Spleen (tissue), 11 donors: Measurements from ENCODE around the gene EZR. TPM values are rescaled to one million over a fixed set of nuclear protein-coding genes. Genes with fewer than 3 reads are reported as not detected.

Experiments
- DNase-seq: peaks from one replicate; pipeline ENCODE4 v3.0.0-alpha.2; 2020
- H3K27ac ChIP-seq, 8 donors: fragments of 200-600 bp; sonication (generic) in 7 of 8; 1 replicate in 4 of 8; 2 replicates in 4 of 8; pipeline versions ENCODE4 v1.5.0 to v1.8.0; 2016 to 2021; ENCODE audit warnings: inconsistent platforms in 4 of 8, mild to moderate bottlenecking in 4 of 8, moderate library complexity in 1 of 8
- H3K27me3 ChIP-seq, 7 donors: fragments of 200-600 bp; sonication (generic) in 6 of 7; replicated peaks in 1 of 7; 1 replicate in 4 of 7; 2 replicates in 3 of 7; pipeline versions ENCODE4 v1.5.0 to v1.8.0; 2016 to 2021; ENCODE audit warnings: inconsistent platforms in 3 of 7, mild to moderate bottlenecking in 1 of 7
- H3K36me3 ChIP-seq, 6 donors: fragments of 200-600 bp; sonication (generic) in 5 of 6; 1 replicate in 4 of 6; 2 replicates in 2 of 6; pipeline versions ENCODE4 v1.5.0 to v1.8.0; 2016 to 2021; ENCODE audit warnings: inconsistent platforms in 2 of 6
- H3K4me1 ChIP-seq, 6 donors: fragments of 200-600 bp; sonication (generic) in 5 of 6; 1 replicate in 3 of 6; 2 replicates in 3 of 6; pipeline versions ENCODE4 v1.5.0 to v1.8.0; 2016 to 2021; ENCODE audit warnings: inconsistent platforms in 3 of 6
- H3K4me3 ChIP-seq, 8 donors: fragments of 200-600 bp; sonication (generic) in 7 of 8; 1 replicate in 4 of 8; 2 replicates in 4 of 8; pipeline versions ENCODE4 v1.5.0 to v1.8.0; 2016 to 2021; ENCODE audit warnings: inconsistent platforms in 4 of 8, mild to moderate bottlenecking in 4 of 8, moderate library complexity in 2 of 8
- H3K9me3 ChIP-seq, 8 donors: fragments of 200-600 bp; sonication (generic) in 7 of 8; 1 replicate in 4 of 8; 2 replicates in 4 of 8; pipeline versions ENCODE4 v1.5.0 to v1.8.0; 2016 to 2021; ENCODE audit warnings: inconsistent platforms in 4 of 8
- CTCF ChIP-seq, 11 experiments: fragments of 200-600 bp in 7 of 11; fragments of 450-650 bp in 4 of 11; sonication (generic) in 4 of 11; IDR thresholded peaks in 8 of 11; conservative IDR thresholded peaks in 3 of 11; 1 replicate in 7 of 11; 2 replicates in 4 of 11; pipeline versions ENCODE4 v1.4.0 to v1.8.0; 2016 to 2021; ENCODE audit warnings: antibody characterized with exemption in 11 of 11, inconsistent platforms in 4 of 11, mild to moderate bottlenecking in 1 of 11
- POLR2A ChIP-seq, 3 donors: fragments of 450-650 bp; IDR thresholded peaks; one replicate each; pipeline ENCODE4 v1.5.1; 2017; ENCODE audit warnings: antibody characterized with exemption in 3 of 3, mild to moderate bottlenecking in 1 of 3
- POLR2AphosphoS5 ChIP-seq, 3 donors: sonication (generic); formaldehyde crosslinking; IDR thresholded peaks; one replicate each; pipeline ENCODE4 v1.5.1; 2017; ENCODE audit warnings: antibody characterized with exemption in 3 of 3
- WGBS, 5 donors: extraction: QIAGEN DNeasy Blood & Tissue Kit in 3 of 5; methylation state at CpG; one replicate each; pipeline versions ENCODE4 v1.1.5 to v1.1.7; 2013 to 2018; 5-methylcytosine and 5-hydroxymethylcytosine counted together
- intact Hi-C: fragments of 100-400 bp; cut with DNase I; formaldehyde crosslinking; loops from one replicate; pipeline ENCODE4 v1.15.0; 2023; ENCODE audit warnings: low total_unique reads
- polyA plus RNA-seq, 3 donors: library from polyadenylated mRNA; stranded (reverse); fragments of 200-250 nt; gene quantifications; one replicate each; pipeline ENCODE4 v1.2.1, GENCODE V29; 2013
- total RNA-seq, 7 donors: library from RNA; depleted of rRNA in 3 of 7; stranded (reverse); fragments of >200 nt in 3 of 7; fragmentation: NEBNext Ultra II Directional in 4 of 7; extraction: Animal tissue kit (Norgen Biotek cat#: 25700) in 4 of 7; gene quantifications; one replicate each; pipeline versions ENCODE4 v1.1.0 to v1.2.1, GENCODE V29; 2016 to 2021
- donor health status: healthy with polysubstance abuse.
- donor health status: DM: no; HTN: no; CAD: no; lungs with moderate emphysema.
- donor health status: DM: no; HTN: no; CAD: no.
- donor health status: Bipolar disorder and iron deficiency.
- donor health status: healthy.
- donor health status: DM: no; HTN: no; CAD: no.
- donor health status: DM: yes; HTN: yes; CAD: no.

EZR gene
- total and polyA plus RNA-seq, 10 donors, result 78.0 to 153 (median 114) TPM

GRCh38 chr6:158782432-158783166 is 36.6 kb downstream of the EZR start:
- Histone ChIP-seq H3K9me3 (no peaks in the 10 kb centered on the region), H3K27ac (no peak overlapping the region), H3K27me3 (no peaks in the 10 kb centered on the region), H3K4me3 (no peak overlapping the region), H3K36me3 (peaks cover 9 to 100% (median 96%) of the 10 kb centered on the region in 6 donors), H3K4me1 (peaks cover 0 to 10% (median 0%) of the 10 kb centered on the region in 6 donors)
- peak in 1 of 3 donors; percentile 20 for TF ChIP-seq POLR2AphosphoS5 (IDR thresholded peaks at IDR 0.05)
- TF ChIP-seq POLR2A (IDR thresholded peaks at IDR 0.05), result no peak
- WGBS, 5 donors, result 91 to 98% (median 96%) methylated on average over 11 of the region's 11 CpGs
- DNase-seq, result no peak
- intact Hi-C loops, result loop anchor here (10.0 kb wide), 2 partner anchors 58 to 192 kb away; no protein-coding TSS in a partner anchor

DNA sequence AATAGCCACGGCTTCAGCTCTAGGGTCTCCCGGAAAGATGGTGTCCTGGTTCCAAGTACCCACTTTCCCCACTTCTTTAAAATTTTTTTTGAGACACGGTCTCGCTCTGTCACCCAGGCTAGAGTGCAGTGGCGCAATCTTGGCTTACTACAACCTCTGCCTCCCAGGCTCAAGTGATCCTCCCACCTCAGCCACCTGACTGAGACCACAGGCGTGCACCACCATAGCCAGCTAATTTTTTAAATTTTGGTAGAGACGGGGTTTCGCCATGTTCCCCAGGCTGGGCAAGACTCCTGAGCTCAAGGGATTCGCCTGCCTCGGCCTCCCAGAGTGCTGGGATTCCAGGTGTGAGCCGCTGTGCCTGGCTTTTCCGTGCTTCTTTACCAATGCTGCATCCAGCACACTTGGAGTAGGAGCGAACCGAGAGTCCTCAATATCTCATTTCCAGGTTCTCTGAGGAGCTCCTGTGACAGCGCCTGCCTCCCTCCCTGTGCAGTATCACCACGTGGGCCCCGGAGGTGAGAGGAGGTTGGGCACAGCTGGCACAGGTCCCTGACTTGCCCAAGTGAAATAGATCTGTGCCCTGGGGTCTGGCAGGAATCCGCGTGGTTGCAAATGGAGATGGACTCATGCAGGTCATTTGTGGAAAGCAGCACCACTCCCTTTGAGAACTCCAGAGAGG is 37.3 kb downstream of the EZR start:
- peaks cover 9 to 100% (median 96%) of the 10 kb centered on the region in 6 donors for H3K36me3 ChIP-seq
- no peaks in the 10 kb centered on the region for H3K9me3 ChIP-seq
- TF ChIP-seq CTCF (IDR thresholded peaks at IDR 0.05 in 8 of 11, conservative IDR thresholded peaks at IDR 0.05 in 3 of 11) (no peak), POLR2AphosphoS5 (IDR thresholded peaks at IDR 0.05) (peak in 2 of 3 donors; percentile 14 to 42)
- DNase-seq, result no peak
- intact Hi-C loops, result loop anchor here (10.0 kb wide), 2 partner anchors 57 to 193 kb away; no protein-coding TSS in a partner anchor
- WGBS, 5 donors, result 88 to 92% (median 88%) methylated on average over 19 of the region's 19 CpGs
- no peak overlapping the region for H3K4me3 ChIP-seq
- peaks cover 0 to 2% (median 0%) of the 10 kb centered on the region in 6 donors for H3K4me1 ChIP-seq
- H3K27ac ChIP-seq, result no peak overlapping the region
- H3K27me3 ChIP-seq, result no peaks in the 10 kb centered on the region

- TF ChIP-seq CTCF (IDR thresholded peaks at IDR 0.05 in 8 of 11, conservative IDR thresholded peaks at IDR 0.05 in 3 of 11) (no peak), POLR2AphosphoS5 (IDR thresholded peaks at IDR 0.05) (no peak), POLR2A (IDR thresholded peaks at IDR 0.05) (no peak)
- no peaks in the 10 kb centered on the region for H3K27me3 ChIP-seq
- H3K4me1 ChIP-seq, result no peaks in the 10 kb centered on the region
- intact Hi-C loops, result loop anchor here (10.0 kb wide), 2 partner anchors 56 to 194 kb away; no protein-coding TSS in a partner anchor
- WGBS, 5 donors, result 77 to 89% (median 82%) methylated on average over 11 of the region's 11 CpGs
- no peak overlapping the region for H3K4me3 ChIP-seq
- no peaks in the 10 kb centered on the region for H3K9me3 ChIP-seq
- H3K36me3 ChIP-seq, result peaks cover 9 to 100% (median 97%) of the 10 kb centered on the region in 6 donors
- DNase-seq, result no peak
- peak overlapping the region in 1 of 8 donors; percentile 2 for H3K27ac ChIP-seq
Observed at GRCh38 chr6:158780988-158781691, 38.0 kb downstream of the EZR start.

DNA sequence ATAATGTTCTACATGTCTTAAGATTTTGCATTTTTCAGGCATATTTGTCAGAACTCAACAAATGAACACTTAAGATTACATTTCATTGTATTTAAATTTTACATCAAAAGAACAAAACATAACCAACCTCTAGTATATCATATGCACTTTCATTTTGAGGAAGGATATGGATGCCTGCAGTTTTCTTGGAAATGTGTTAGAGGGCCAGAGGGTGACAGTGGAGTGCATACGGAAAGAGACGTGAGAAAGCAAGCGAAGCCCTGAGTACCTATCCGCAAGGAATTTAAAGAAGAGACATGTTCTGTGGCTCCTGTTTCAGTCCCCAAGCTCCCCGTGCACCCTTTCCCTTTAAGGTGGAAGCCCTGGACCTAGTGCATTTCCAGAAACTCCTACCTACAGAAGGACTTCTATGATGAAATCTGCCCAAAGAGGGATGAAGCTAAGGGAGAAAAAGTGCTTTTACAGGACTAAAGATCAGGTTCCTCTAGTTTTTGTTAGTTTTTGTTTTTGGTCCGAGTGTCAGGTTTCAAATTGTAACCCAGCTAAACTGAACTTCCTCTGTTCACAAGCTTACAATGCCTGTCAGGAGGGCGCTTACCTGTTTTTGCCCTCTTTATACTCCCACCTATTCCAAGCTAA is 38.8 kb downstream of the EZR start:
- H3K27me3 ChIP-seq, result no peaks in the 10 kb centered on the region
- H3K4me3 ChIP-seq, result no peak overlapping the region
- intact Hi-C loops, result loop anchor here (10.0 kb wide), 2 partner anchors 56 to 194 kb away; no protein-coding TSS in a partner anchor
- DNase-seq, result no peak
- no peak overlapping the region for H3K27ac ChIP-seq
- H3K36me3 ChIP-seq, result peaks cover 8 to 100% (median 97%) of the 10 kb centered on the region in 6 donors
- TF ChIP-seq CTCF (IDR thresholded peaks at IDR 0.05 in 8 of 11, conservative IDR thresholded peaks at IDR 0.05 in 3 of 11) (no peak), POLR2A (IDR thresholded peaks at IDR 0.05) (no peak), POLR2AphosphoS5 (IDR thresholded peaks at IDR 0.05) (no peak)
- H3K4me1 ChIP-seq, result no peaks in the 10 kb centered on the region
- WGBS, 5 donors, result 91 to 98% (median 98%) methylated on average over 7 of the region's 7 CpGs
- H3K9me3 ChIP-seq, result no peaks in the 10 kb centered on the region
